K562 (cell line): ENCODE data around the gene DROSHA.

Experiments
- CTCF ChIP-seq, 3 experiments: IDR thresholded peaks in 2 of 3; conservative IDR thresholded peaks in 1 of 3; 2 replicates each; pipeline ENCODE4 v1.5.1; 2011 to 2012; ENCODE audit warnings: low read length in 3 of 3, mild to moderate bottlenecking in 3 of 3, control low read depth in 2 of 3, improper control_type of control experiment in 1 of 3, inconsistent platforms in 1 of 3, low read depth in 1 of 3, mixed read lengths in 1 of 3, moderate library complexity in 1 of 3; ENCODE audit not compliant: insufficient read depth in 2 of 3
- FOXA1 ChIP-seq: fragments of 450-650 bp; IDR thresholded peaks from 2 replicates; pipeline ENCODE4 v1.6.1; 2016; ENCODE audit warnings: mild to moderate bottlenecking, borderline replicate concordance
- SIN3A ChIP-seq, 2 experiments: fragments of 150-350 bp in 1 of 2; IDR thresholded peaks; 2 replicates each; pipeline ENCODE4 v1.6.1; 2011 to 2016; ENCODE audit warnings: borderline replicate concordance in 2 of 2, low read depth in 2 of 2, low read length in 2 of 2, mild to moderate bottlenecking in 2 of 2, moderate library complexity in 2 of 2; ENCODE audit not compliant: control insufficient read depth in 1 of 2
- ZNF766 ChIP-seq: fragments of 200-800 bp; sonication (Bioruptor generic); conservative IDR thresholded peaks from 2 replicates; pipeline ENCODE4 v1.6.1; 2016; ENCODE audit warnings: missing genetic modification characterization, missing compliant biosample characterization

GRCh38 chr5:31410089-31410488 is 121.8 kb downstream of the DROSHA start:
- TF ChIP-seq SIN3A (IDR thresholded peaks at IDR 0.05; ENCODE audit: borderline replicate concordance in 2 of 2, control insufficient read depth in 1 of 2, low read depth in 2 of 2, low read length in 2 of 2) (no peak), FOXA1 (no peak), CTCF (IDR thresholded peaks at IDR 0.05 in 2 of 3, conservative IDR thresholded peaks at IDR 0.05 in 1 of 3; ENCODE audit: insufficient read depth in 2 of 3, low read depth in 1 of 3, low read length in 3 of 3) (no peak), ZNF766 (no peak)
